Endometrial microvascular endothelial cells (primary cell): ENCODE measurements around the gene EPN3. TPM values are rescaled to one million over a fixed set of nuclear protein-coding genes. Genes with fewer than 3 reads are reported as not detected.

Experiments
- in situ Hi-C: cut with HindIII; loops from 2 replicates; pipeline ENCODE4 v1.10.0; 2017; ENCODE audit warnings: low sequenced_read_pairs, low pct_unique_long_range_greater_than_20kb; ENCODE audit errors: inconsistent ontology term
- total RNA-seq: library from RNA; depleted of rRNA; stranded (reverse); fragments of >200 nt; gene quantifications from one replicate; pipeline ENCODE4 v1.2.3, GENCODE V29; 2015; ENCODE audit errors: inconsistent ontology term

EPN3 gene
- total RNA-seq, 1 donor from 2014 or later = not detected

DNA sequence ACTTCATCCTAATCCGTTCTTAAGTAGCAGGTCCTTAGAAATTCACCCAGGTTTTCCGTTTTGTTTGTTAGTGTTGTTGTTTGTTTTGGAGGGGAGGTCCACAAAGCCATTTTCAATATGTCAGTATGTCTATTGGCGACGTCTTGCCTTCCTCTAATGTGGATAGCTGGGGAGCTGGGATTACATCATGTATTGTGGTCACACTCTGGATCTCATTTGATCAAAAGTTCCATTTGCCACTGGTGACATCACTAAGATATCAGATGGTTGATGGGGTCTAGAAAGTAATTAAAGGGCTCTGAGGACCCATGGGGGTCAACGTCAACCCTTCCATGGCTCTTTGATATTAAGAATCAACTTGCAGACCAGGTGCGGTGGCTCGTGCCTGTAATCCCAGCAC is 2.7 kb upstream of the EPN3 start:
- in situ Hi-C loops = no loop called here

DNA sequence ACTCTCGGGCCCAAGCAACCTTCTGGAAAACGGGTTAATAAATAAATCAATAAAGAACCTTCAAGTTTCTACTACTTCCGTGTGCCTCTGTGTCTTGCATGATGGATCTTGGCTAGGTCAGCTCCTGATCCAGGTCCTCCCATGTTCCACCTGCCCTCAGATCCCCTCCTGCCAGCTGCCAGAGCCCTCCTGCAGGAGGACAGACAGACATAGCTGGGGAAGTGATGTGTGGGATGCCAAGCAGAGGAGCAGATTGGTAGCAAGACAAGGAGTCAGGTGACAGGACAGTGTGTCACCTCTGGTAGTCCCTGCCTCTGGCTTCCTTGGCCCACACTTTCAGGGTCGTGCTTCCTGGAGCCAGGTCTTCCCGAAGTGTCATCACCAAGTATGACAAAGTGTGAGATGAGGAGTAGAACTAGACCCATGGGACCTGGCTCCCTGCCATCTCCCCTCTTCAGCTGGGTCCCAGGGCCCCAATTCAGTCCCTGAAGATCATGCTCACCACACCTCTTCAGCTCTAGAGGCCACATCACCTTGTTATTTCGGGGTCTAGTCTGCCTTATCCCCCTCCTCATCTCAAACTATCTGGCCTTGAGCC is 1.0 kb upstream of the EPN3 start:
- in situ Hi-C loops = no loop called here

DNA sequence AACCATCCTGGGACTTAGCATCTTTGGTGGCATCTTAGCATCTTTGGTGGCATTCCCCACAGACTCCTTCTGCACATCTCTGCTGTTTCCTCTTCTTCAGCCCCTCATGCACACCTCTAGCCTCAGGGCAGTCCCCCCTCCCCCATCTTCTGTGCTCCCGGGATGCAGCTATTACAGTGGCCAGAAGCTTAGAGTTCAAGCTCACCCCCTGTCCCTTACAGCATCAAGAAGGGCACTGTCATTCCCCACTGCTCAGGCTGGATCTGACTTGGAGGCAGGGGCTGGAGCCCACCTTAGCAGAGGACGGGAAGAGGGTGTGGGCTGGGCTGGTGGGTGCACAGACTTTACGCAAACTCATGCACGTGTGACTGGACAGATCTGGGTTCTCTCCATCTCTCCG is 650 bp downstream of the EPN3 start:
- in situ Hi-C loops = no loop called here

DNA sequence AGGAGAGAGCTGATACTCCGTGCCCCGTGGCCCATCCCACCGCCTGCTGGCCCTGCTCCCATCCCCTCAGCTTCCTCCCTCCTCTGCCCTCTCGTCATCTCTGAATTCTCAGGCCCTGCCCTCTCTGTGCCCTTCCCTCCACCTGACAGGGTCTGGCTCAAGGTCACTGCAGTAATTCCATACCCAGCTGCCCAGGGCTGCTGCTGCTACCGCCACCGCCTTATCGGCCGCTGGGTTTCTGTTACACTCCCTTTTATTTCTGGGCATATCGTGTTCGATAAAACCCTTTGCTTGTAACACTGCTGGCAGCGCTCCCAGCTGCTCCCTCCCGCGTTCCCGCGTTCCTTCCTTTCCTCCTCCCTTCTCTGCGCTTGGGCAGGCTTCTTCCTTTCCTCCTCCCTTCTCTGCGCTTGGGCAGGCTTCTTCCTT is 1.2 kb downstream of the EPN3 start:
- in situ Hi-C loops = no loop called here

DNA sequence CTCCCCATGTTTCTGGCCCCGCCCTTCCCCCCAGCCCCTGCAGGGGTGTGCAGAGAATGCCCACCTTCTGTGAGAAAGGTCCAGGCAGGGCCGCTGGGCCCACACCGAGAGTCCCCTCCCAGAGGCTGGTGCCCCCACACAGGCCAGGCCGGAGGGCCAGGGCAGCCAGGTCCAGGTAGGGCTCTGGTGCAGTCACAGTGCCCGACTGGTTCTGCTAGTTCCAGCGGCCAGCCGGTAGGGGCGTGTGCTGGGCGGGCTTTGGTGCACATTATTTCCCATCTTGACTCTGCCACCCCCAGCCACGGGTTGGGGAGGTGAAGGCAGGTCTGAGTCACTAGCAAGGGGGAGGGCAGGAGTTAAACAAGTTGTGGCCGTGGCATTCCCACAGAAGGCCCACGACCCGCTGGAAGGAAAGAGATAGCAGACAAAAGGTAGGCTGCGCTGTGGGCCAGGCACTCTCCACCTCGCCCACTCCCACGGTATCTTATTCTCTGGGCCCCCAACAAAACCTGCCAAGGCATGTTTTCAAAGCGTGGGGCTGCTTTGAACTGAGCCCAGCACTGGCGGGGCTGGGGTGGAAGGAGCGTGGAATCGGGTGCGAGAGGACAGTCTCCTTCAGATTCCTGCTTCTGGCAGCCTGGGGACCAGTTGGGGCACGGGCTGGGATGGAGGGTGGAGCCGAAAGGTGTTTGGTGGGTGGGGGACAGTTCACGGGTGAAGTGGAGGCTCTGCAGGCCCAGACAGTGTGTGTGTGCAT is 1.9 kb downstream of the EPN3 start:
- in situ Hi-C loops = no loop called here

DNA sequence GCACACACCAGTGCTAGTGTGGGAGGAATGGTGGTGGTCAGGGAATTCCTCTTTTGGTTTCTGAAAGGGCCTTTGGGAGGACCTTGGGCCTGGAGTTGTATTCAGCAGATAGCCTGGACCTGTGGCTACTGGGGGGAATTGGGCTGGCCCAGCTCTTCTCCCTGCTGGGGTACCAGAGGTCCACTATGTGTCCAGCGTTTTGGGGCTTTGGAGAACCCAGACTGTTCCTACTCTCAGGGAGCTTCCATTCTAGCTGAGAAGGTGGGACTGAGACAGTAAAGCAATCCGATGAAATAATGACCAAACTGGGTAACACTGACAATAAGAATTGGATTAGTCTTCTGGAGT is 2.4 kb downstream of the EPN3 start:
- in situ Hi-C loops = no loop called here

DNA sequence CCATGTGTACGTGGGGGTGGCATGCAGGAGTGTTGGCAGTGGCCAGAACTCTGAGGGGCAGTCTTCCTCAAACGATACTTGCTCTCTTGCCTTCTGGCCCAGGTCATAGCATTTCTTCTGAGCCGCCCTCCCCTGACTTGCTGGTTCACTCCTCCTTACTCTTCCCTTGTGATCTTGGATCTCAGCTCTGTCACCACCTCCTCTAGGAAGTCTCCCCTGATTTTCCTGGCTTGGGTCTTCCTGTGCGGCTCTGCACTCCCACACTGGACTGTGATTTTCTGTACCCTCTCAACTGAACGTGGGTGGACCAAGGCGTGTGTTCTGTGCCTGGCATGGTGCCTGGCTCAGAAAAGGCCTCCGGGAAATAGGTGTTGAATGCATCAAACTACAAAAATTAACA is 2.9 kb downstream of the EPN3 start:
- in situ Hi-C loops = no loop called here

DNA sequence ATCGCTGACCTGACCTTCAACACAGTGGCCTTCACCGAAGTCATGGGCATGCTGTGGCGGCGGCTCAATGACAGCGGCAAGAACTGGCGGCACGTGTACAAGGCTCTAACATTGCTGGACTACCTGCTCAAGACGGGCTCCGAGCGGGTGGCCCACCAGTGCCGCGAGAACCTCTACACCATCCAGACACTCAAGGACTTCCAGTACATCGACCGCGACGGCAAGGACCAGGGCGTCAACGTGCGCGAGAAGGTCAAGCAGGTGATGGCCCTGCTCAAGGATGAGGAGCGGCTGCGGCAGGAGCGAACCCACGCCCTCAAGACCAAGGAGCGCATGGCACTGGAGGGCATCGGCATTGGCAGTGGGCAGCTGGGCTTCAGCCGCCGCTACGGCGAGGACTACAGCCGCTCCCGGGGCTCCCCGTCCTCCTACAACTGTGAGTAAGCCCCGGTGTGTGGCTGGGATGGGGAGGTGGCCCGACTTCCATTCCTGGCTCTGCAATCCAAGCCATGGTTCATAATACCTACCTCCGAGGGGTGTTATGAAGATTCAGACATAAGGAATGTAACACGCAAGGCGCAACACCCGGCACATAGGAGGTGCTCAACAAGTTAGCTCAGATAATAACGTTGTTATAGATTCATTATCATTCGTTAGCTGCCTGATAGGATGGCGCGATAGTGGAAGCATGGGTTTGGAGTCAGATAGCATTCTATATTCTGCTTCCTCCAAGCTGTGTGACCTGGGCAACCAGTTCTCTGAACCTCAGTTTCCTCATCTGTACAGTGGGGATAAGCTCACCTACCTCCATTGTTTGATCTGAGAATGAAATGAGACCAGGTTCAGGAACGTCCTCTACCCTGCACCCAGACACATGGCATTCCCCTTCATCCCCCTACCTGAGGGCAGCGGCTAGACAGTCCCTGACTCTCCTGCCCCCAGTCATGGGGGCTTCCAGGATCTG is 4.4 kb downstream of the EPN3 start:
- in situ Hi-C loops = no loop called here

DNA sequence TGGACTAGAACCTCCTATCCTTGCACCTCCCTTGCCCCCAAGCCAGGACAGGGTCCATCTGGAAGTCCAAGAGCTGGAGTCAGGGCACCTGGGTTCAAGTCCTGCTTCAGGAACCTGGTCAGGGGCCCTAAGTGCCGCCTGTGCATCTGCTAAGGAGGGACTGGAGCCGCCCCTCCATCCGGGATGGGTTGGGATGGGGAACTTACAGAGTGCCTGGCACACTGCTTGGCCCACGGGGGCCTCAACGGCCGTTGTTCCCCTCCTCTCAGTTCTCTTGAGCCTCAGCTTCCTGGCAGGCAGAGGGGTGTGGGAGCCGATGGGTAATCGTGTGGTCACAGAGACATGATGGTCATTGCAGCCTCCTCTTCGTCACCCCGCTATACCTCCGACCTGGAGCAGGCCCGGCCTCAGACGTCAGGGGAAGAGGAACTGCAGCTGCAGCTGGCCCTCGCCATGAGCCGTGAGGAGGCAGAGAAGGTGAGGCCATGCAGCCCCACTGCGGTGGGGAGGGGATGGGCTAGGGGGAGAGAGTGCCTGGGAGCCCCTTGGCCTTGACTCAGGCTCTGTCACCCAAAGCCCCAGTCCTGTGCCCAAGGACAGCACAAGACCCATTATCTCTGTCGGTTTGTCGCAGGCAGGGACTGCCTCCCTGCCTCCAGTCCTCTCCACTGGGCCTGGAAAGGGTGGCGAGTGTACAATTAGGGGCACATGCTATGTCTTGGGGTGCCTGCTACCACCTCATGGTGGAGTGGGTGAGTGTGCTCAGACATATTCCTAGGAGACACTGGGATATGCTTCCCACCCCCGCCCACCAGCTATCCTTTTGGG is 5.4 kb downstream of the EPN3 start:
- in situ Hi-C loops = no loop called here

DNA sequence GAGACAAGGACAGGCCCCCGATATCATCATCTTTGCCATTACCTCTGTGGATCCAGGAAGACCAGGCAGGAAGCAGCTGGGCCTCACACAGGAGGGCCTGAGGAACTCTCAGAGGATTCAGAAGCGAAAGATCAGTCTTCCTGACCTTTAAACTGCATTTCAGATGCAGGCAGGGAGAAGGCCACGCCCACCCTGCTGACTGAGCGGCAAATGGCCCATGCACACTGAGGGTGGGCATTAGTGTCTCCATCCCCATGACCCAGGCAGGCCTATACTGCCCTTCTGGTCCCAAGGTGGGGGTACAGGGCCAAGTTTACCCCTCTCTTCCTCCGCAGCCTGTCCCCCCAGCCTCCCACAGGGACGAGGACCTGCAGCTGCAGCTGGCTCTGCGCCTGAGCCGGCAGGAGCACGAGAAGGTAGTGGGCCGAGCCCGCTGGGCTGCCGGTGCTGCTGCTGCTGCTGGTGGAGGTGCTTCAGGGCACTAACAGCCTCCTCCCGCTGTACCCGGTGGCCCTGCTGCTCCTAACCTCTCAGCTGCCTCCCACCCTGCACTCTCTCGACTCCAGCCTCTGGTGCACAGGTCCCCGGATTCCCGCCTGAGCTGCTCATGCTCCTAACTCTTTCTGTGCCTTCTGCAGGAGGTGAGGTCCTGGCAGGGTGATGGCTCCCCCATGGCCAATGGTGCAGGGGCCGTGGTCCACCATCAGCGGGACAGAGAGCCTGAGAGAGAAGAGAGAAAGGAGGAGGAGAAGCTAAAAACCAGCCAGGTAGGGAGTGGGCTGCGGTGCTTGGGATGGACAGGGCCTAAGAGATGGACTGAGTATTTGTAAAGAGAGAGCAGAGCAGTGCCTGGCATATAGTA is 6.2 kb downstream of the EPN3 start:
- in situ Hi-C loops = no loop called here

DNA sequence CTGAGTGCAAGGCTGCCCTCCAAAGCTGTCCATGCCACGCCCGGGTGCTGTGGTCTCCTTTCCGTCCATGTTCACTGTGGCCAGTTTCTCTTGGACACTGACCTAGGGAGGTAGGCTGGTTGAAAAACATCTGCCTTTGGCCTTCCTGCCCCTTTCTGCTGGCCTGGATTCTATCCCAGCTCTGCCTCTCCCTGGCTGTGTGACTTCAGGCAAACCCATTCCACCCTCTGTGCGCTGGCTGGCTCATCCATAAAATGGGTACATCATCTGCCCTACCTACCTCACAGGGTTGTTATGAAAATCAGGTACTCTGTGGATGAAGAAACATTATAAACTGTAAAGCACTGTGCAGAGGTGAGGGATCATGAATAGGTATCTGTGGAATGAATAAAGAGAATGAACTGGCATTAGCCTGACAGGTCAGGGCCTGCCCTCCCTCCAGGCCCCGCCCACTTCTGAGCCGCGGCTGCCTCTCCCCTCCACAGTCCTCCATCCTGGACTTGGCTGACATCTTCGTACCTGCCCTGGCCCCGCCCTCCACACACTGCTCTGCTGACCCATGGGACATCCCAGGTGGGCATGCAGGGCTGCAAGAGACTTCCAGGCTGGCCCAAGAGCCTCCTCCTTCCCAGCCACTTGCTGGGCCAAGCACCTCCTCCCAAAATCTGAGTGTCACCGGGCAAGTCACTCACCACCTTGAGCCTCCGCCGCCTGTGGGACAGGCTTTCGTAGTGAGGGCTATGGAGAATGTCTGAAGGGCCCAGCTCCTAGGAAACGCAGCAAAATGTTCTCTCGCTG is 7.4 kb downstream of the EPN3 start:
- in situ Hi-C loops = no loop called here

DNA sequence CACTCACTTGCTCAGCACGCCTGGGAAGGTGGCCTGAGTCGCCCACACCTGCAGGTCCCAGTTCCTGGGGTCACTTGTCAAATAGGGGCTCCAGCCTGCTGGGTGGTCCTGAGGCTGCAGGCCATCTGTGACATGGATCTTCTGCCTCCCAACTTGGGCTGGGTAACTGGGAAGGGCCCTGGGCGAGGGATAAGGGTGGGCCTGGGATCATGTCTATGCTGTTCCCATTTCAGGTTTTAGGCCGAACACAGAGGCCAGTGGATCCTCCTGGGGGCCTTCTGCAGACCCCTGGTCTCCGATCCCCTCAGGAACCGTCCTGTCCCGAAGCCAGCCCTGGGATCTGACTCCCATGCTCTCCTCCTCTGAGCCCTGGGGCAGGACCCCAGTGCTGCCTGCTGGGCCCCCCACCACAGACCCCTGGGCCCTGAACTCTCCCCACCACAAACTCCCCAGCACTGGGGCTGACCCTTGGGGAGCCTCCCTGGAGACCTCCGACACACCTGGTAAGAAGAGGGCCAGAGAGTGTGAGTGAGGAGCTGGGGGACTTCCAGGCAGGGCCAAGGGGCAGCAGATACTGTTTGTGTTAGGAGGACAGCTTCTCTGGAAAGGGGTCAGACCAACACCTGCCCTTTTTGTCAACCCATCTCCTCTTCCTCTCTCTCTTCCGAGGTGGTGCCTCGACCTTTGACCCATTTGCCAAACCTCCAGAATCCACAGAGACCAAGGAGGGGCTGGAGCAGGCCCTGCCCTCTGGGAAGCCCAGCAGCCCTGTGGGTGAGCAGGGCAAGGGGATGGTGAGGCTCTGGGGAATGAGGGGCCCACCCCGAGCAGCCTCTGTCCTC is 8.2 kb downstream of the EPN3 start:
- in situ Hi-C loops = no loop called here

DNA sequence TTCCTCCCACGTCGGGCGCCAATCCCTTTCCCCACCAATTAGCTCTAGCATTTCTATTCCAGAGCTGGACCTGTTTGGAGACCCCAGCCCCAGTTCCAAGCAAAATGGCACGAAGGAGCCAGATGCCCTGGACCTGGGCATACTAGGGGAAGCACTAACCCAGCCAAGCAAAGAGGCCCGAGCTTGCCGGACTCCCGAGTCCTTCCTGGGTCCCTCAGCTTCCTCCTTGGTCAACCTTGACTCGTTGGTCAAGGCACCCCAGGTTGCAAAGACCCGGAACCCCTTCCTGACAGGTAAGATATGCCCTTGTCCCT is 8.8 kb downstream of the EPN3 start:
- in situ Hi-C loops = no loop called here

DNA sequence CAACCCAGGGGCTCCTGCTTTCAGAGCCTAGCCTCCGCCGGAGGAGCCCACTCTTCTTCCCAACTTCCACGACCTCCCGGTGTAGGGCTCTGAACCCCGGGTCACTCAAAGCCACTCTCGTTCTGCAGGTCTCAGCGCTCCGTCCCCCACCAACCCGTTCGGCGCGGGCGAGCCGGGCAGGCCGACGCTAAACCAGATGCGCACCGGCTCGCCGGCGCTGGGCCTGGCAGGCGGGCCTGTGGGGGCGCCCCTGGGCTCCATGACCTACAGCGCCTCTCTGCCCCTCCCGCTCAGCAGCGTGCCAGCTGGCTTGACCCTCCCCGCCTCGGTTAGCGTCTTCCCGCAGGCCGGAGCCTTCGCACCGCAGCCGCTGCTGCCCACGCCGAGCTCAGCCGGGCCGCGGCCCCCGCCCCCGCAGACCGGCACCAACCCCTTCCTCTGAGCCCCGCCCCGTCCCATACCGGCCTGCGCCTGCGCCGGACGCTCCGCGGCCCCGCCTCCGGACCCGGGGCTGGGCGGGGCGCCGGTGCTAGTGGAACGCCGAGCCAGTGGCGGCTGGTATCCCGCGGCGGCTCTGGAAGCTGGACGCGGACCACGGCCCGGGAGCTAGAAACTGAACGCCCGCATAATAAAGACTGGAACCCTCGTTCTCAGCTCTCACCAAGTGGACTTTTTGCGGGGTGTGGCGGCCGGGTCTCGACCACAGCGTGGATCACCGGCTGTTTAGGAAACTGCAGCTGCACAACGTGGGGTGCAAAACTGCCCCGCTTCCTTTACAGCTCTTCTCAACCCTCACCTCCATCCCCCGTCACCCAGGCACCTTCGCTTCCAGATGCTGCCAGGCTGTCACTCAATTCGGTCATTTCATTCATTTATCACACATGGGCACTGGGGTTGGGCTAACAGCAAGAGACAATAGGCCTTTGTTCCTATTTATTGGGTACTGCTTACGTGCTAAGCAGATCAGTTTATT is 9.5 kb downstream of the EPN3 start:
- in situ Hi-C loops = no loop called here
